Keratinocyte (primary cell): ENCODE data around the gene DGKD. TPM values are rescaled to one million over a fixed set of nuclear protein-coding genes. Genes with fewer than 3 reads are reported as not detected.
"Not testable (repeated sequence)": the region's sequence is repeated elsewhere in the genome, so short reads cannot be mapped to it uniquely, and the experiment has no call there.

Experiments
- DNase-seq: peaks from one replicate; pipeline ENCODE4 v3.0.0-alpha.2; 2011; ENCODE audit warnings: low read depth, missing footprints, low spot score
- FAIRE-seq: peaks from 2 replicates; lab custom pipeline; 2011; peaks lifted over from hg19 to GRCh38; lab: Jason Lieb, UNC
- H2AFZ ChIP-seq: 2 replicates; pipeline ENCODE4 v1.6.0; 2012; ENCODE audit warnings: low read length, control low read depth, inconsistent platforms; ENCODE audit not compliant: control insufficient read depth
- H3K27ac ChIP-seq: 2 replicates; pipeline ENCODE4 v1.5.1; 2011; ENCODE audit warnings: low read length; ENCODE audit not compliant: control insufficient read depth, insufficient read depth
- H3K27me3 ChIP-seq: 3 replicates; pipeline ENCODE4 v1.6.0; 2011; ENCODE audit warnings: low read length; ENCODE audit not compliant: control insufficient read depth, insufficient read depth; ENCODE audit errors: extremely low read depth
- H3K36me3 ChIP-seq, 2 experiments: 2 replicates in 1 of 2; 3 replicates in 1 of 2; pipeline ENCODE4 v1.5.1; 2011; ENCODE audit warnings: low read length in 2 of 2, mild to moderate bottlenecking in 1 of 2; ENCODE audit not compliant: control insufficient read depth in 2 of 2, insufficient read depth in 2 of 2; ENCODE audit errors: extremely low read depth in 1 of 2
- H3K4me1 ChIP-seq: 3 replicates; pipeline ENCODE4 v1.5.1; 2011; ENCODE audit warnings: low read length; ENCODE audit not compliant: control insufficient read depth, insufficient read depth; ENCODE audit errors: extremely low read depth
- H3K4me2 ChIP-seq: 3 replicates; pipeline ENCODE4 v1.6.0; 2011; ENCODE audit warnings: low read depth, low read length; ENCODE audit not compliant: control insufficient read depth, insufficient read depth; ENCODE audit errors: extremely low read depth
- H3K4me3 ChIP-seq, 3 experiments: fragments of 200-600 bp in 1 of 3; sonication (generic) in 1 of 3; 2 replicates in 2 of 3; 3 replicates in 1 of 3; pipeline ENCODE4 v1.5.1; 2011 to 2016; ENCODE audit warnings: low read length in 3 of 3, mild to moderate bottlenecking in 3 of 3, control low read depth in 2 of 3, inconsistent platforms in 1 of 3, low read depth in 1 of 3, mixed read lengths in 1 of 3, mixed run types in 1 of 3, moderate library complexity in 1 of 3; ENCODE audit not compliant: control insufficient read depth in 2 of 3, insufficient read depth in 2 of 3; ENCODE audit errors: extremely low read depth in 1 of 3
- H3K79me2 ChIP-seq: 2 replicates; pipeline ENCODE4 v1.6.0; 2012; ENCODE audit warnings: low read length; ENCODE audit not compliant: control insufficient read depth, insufficient read depth
- H3K9ac ChIP-seq: 3 replicates; pipeline ENCODE4 v1.6.0; 2011; ENCODE audit warnings: low read length; ENCODE audit not compliant: control insufficient read depth, insufficient read depth; ENCODE audit errors: extremely low read depth
- H3K9me1 ChIP-seq: 3 replicates; pipeline ENCODE4 v1.6.0; 2011; ENCODE audit warnings: low read length; ENCODE audit not compliant: control insufficient read depth, insufficient read depth; ENCODE audit errors: extremely low read depth
- H3K9me3 ChIP-seq: 2 replicates; pipeline ENCODE4 v1.5.1; 2012; ENCODE audit warnings: low read depth, low read length; ENCODE audit not compliant: control insufficient read depth
- H4K20me1 ChIP-seq: 3 replicates; pipeline ENCODE4 v1.6.0; 2011; ENCODE audit warnings: low read length; ENCODE audit not compliant: control insufficient read depth, insufficient read depth; ENCODE audit errors: extremely low read depth
- CTCF ChIP-seq, 3 experiments: IDR thresholded peaks in 1 of 3; conservative IDR thresholded peaks in 1 of 3; optimal IDR thresholded peaks in 1 of 3; 2 replicates in 2 of 3; 3 replicates in 1 of 3; pipeline versions ENCODE3 to v1.5.1; 2011; ENCODE audit warnings: low read length in 3 of 3, mild to moderate bottlenecking in 3 of 3, moderate library complexity in 2 of 3, control low read depth in 1 of 3, inconsistent platforms in 1 of 3; ENCODE audit not compliant: insufficient read depth in 2 of 3; ENCODE audit errors: extremely low read depth in 1 of 3
- EZH2 ChIP-seq: IDR thresholded peaks from one replicate; pipeline ENCODE4 v1.6.1; 2012; ENCODE audit warnings: inconsistent platforms, mild to moderate bottlenecking, low read length, moderate library complexity
- dilution Hi-C: fragments of 300-500 bp; cut with MboI; formaldehyde crosslinking; loops from one replicate; pipeline ENCODE4 v1.7.0; 2020; ENCODE audit warnings: low sequenced_read_pairs; ENCODE audit not compliant: extremely low pct_ligation_motif_present
- polyA plus RNA-seq, 5 experiments: library from polyadenylated mRNA; depleted of rRNA in 3 of 5; stranded (reverse) in 3 of 5; stranded (forward) in 1 of 5; unstranded in 1 of 5; fragments of >200 nt; gene quantifications; 1 replicate in 1 of 5; 2 replicates in 3 of 5; 3 replicates in 1 of 5; pipeline versions ENCODE4 v1.2.1 to v1.2.3, GENCODE V29; 2011 to 2012; ENCODE audit warnings: missing spikeins in 2 of 5, low read depth in 1 of 5, low replicate concordance in 1 of 5

The DGKD gene
- polyA plus RNA-seq, 1 donor (not counting 4 experiments of a cell fraction or from before 2014, with no cell fraction given): 6.1 TPM

GRCh38 chr2:233389601-233390125, 35.4 kb downstream of the DGKD start:
- dilution Hi-C loops: no loop called here
- peaks cover 0 to 2% of the 10 kb centered on the region in 2 experiments for H3K36me3 ChIP-seq
- peaks cover 14% of the 10 kb centered on the region for H3K4me1 ChIP-seq
- no peaks in the 10 kb centered on the region for H3K9me1 ChIP-seq
- no peak for DNase-seq
- no peak overlapping the region for H3K4me3 ChIP-seq
- no peak overlapping the region for H3K4me2 ChIP-seq
- no peak overlapping the region for H3K9ac ChIP-seq
- FAIRE-seq: no peak
- H2AFZ ChIP-seq: no peak overlapping the region
- H3K27ac ChIP-seq: no peak overlapping the region
- H3K27me3 ChIP-seq: no peaks in the 10 kb centered on the region
- H4K20me1 ChIP-seq: peaks cover 3% of the 10 kb centered on the region
- TF ChIP-seq EZH2 (no peak), CTCF (optimal IDR thresholded peaks at IDR 0.05 in 1 of 3, IDR thresholded peaks at IDR 0.05 in 1 of 3, conservative IDR thresholded peaks at IDR 0.05 in 1 of 3; ENCODE audit: extremely low read depth in 1 of 3, insufficient read depth in 2 of 3, low read length in 3 of 3) (no peak)
- peaks cover 3% of the 10 kb centered on the region for H3K79me2 ChIP-seq
- H3K9me3 ChIP-seq: no peaks in the 10 kb centered on the region

GRCh38 chr2:233395687-233396086, 41.4 kb downstream of the DGKD start:
- Histone ChIP-seq H3K79me2 (no peaks in the 10 kb centered on the region), H3K27ac (no peak overlapping the region), H3K27me3 (no peaks in the 10 kb centered on the region), H3K36me3 (peaks cover 0 to 1% of the 10 kb centered on the region in 2 experiments), H3K4me1 (no peaks in the 10 kb centered on the region), H3K9me1 (no peaks in the 10 kb centered on the region), H2AFZ (no peak overlapping the region), H3K9ac (no peak overlapping the region), H4K20me1 (no peaks in the 10 kb centered on the region), H3K4me3 (no peak overlapping the region), H3K4me2 (no peak overlapping the region), H3K9me3 (no peaks in the 10 kb centered on the region)
- dilution Hi-C loops: no loop called here
- no peak for FAIRE-seq
- DNase-seq: no peak
- no peak for TF ChIP-seq CTCF (optimal IDR thresholded peaks at IDR 0.05 in 1 of 3, IDR thresholded peaks at IDR 0.05 in 1 of 3, conservative IDR thresholded peaks at IDR 0.05 in 1 of 3; ENCODE audit: extremely low read depth in 1 of 3, insufficient read depth in 2 of 3, low read length in 3 of 3)
- TF ChIP-seq EZH2: no peak

GRCh38 chr2:233396726-233397665, 42.7 kb downstream of the DGKD start:
- H3K9me3 ChIP-seq, H4K20me1 ChIP-seq, H3K9me1 ChIP-seq, H3K4me2 ChIP-seq, dilution Hi-C loops, DNase-seq, H3K4me1 ChIP-seq, H3K36me3 ChIP-seq, H2AFZ ChIP-seq, H3K79me2 ChIP-seq, H3K9ac ChIP-seq, H3K27me3 ChIP-seq, H3K27ac ChIP-seq, FAIRE-seq, H3K4me3 ChIP-seq: not testable (repeated sequence)
